ENCODE results near the gene AGGF1.
"Not testable (repeated sequence)": the region's sequence is repeated elsewhere in the genome, so short reads cannot be mapped to it uniquely, and the experiment has no call there.

The AGGF1 gene

GRCh38 chr5:77024490-77024889 is 5.7 kb upstream of the AGGF1 start:
- DNase-seq = no peak

GRCh38 chr5:77028631-77029375 is 1.4 kb upstream of the AGGF1 start:
- no peak for DNase-seq

- DNase-seq = no peak
Measured at GRCh38 chr5:77029376-77029885, 773 bp upstream of the AGGF1 start.

GRCh38 chr5:77031891-77032290 is 1.7 kb downstream of the AGGF1 start:
- DNase-seq = no peak

- no peak for DNase-seq
Measured at GRCh38 chr5:77032635-77033034, 2.4 kb downstream of the AGGF1 start.

GRCh38 chr5:77033338-77033737 is 3.1 kb downstream of the AGGF1 start:
- no peak for DNase-seq

- DNase-seq = no peak
Measured at GRCh38 chr5:77035950-77036349, 5.7 kb downstream of the AGGF1 start.

GRCh38 chr5:77046416-77047073 is 16.3 kb downstream of the AGGF1 start:
- DNase-seq = no peak

- DNase-seq = no peak
Measured at GRCh38 chr5:77064040-77064439, 33.8 kb downstream of the AGGF1 start.

- no peak for DNase-seq
Measured at GRCh38 chr5:77065256-77065655, 35.1 kb downstream of the AGGF1 start.

GRCh38 chr5:77066184-77066583 is 36.0 kb downstream of the AGGF1 start:
- no peak for DNase-seq

GRCh38 chr5:77066823-77067442 is 36.7 kb downstream of the AGGF1 start:
- no peak for DNase-seq

- no peak for DNase-seq
Measured at GRCh38 chr5:77073667-77074066, 43.5 kb downstream of the AGGF1 start.

GRCh38 chr5:77074745-77075144 is 44.5 kb downstream of the AGGF1 start:
- DNase-seq = no peak

- peak; percentile 87 for DNase-seq
Measured at GRCh38 chr5:77076961-77077828, 47.0 kb downstream of the AGGF1 start.

- DNase-seq = no peak
Measured at GRCh38 chr5:77077829-77078176, 47.6 kb downstream of the AGGF1 start.

GRCh38 chr5:77080479-77080878 is 50.3 kb downstream of the AGGF1 start:
- DNase-seq = not testable (repeated sequence)

GRCh38 chr5:77080905-77081304 is 50.7 kb downstream of the AGGF1 start:
- no peak for DNase-seq

GRCh38 chr5:77082280-77082679 is 52.1 kb downstream of the AGGF1 start:
- DNase-seq = no peak

- DNase-seq = no peak
Measured at GRCh38 chr5:77083088-77083487, 52.9 kb downstream of the AGGF1 start.

- DNase-seq = no peak
Measured at GRCh38 chr5:77086368-77086688, 56.1 kb downstream of the AGGF1 start.

- DNase-seq = peak; percentile 79
Measured at GRCh38 chr5:77086689-77087483, 56.7 kb downstream of the AGGF1 start, which contains the start of gene ZBED3. Gene ZBED3, minus strand, starts transcription at chr5:77087285. Its CDS starts 9,407 bp downstream, at chr5:77077878.

Measured in activated CD8-positive, alpha-beta memory T cell treated with anti-CD3 and anti-CD28 coated beads, Interleukin-2, amount 50 U/mL, for 48 hours (primary cell).